Esophagus muscularis mucosa (tissue), 3 donors: Measurements from ENCODE around the gene QSOX2.

Source experiments
- EP300 ChIP-seq: sonication (generic); formaldehyde crosslinking; IDR thresholded peaks from one replicate; pipeline ENCODE4 v1.6.1; 2017; ENCODE audit warnings: antibody characterized with exemption
- TF ChIP-seq, protein P1 (sequence below), 3 experiments: fragments of 200-600 bp in 2 of 3; fragments of 450-650 bp in 1 of 3; sonication (generic) in 2 of 3; IDR thresholded peaks; one replicate each; pipeline ENCODE4 v1.5.1; 2017 to 2019; ENCODE audit warnings: antibody characterized with exemption in 3 of 3, mild to moderate bottlenecking in 2 of 3, moderate library complexity in 1 of 3

DNA sequence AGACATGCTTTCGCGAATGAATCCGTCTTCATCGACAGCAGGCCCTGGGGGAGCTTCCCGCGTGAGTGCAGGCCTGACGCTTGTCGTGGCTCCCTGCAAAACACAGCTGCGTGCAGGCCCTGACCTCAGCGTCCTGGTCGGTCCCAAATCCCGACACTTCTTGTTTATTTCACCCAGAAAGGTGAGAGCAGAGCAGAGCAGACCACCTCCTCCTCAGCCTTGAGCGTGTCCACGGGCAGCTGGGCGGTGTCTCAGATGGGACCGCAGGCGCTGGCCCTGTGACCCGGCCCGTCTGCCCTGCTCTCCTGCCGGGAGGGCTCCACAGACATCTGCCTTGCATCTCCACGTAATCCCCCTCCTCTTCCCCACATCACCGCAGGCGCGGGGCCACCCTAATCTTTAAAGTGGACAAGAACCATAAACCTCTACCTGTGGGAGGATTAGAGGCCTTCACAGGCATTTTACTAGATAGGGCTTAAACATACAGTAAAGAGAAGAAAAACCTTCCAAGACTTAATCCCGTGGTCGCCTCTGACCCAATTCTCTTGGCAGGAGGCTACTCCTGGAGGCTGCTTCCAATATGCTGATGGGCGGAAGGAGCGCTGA, 33.2 kb downstream of the QSOX2 start:
- TF ChIP-seq, protein P1, sequence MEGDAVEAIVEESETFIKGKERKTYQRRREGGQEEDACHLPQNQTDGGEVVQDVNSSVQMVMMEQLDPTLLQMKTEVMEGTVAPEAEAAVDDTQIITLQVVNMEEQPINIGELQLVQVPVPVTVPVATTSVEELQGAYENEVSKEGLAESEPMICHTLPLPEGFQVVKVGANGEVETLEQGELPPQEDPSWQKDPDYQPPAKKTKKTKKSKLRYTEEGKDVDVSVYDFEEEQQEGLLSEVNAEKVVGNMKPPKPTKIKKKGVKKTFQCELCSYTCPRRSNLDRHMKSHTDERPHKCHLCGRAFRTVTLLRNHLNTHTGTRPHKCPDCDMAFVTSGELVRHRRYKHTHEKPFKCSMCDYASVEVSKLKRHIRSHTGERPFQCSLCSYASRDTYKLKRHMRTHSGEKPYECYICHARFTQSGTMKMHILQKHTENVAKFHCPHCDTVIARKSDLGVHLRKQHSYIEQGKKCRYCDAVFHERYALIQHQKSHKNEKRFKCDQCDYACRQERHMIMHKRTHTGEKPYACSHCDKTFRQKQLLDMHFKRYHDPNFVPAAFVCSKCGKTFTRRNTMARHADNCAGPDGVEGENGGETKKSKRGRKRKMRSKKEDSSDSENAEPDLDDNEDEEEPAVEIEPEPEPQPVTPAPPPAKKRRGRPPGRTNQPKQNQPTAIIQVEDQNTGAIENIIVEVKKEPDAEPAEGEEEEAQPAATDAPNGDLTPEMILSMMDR (IDR thresholded peaks at IDR 0.05): no peak
- TF ChIP-seq EP300: no peak
